DMS53 treated with DMSO at 0.1 percent for 48 hours (cell line): ENCODE measurements around the gene ANXA6.

Experiments
- DNase-seq: peaks from one replicate; lab custom pipeline; 2025; ENCODE audit not compliant: unreplicated experiment; lab: John Stamatoyannopoulos, UW

The ANXA6 gene

DNA sequence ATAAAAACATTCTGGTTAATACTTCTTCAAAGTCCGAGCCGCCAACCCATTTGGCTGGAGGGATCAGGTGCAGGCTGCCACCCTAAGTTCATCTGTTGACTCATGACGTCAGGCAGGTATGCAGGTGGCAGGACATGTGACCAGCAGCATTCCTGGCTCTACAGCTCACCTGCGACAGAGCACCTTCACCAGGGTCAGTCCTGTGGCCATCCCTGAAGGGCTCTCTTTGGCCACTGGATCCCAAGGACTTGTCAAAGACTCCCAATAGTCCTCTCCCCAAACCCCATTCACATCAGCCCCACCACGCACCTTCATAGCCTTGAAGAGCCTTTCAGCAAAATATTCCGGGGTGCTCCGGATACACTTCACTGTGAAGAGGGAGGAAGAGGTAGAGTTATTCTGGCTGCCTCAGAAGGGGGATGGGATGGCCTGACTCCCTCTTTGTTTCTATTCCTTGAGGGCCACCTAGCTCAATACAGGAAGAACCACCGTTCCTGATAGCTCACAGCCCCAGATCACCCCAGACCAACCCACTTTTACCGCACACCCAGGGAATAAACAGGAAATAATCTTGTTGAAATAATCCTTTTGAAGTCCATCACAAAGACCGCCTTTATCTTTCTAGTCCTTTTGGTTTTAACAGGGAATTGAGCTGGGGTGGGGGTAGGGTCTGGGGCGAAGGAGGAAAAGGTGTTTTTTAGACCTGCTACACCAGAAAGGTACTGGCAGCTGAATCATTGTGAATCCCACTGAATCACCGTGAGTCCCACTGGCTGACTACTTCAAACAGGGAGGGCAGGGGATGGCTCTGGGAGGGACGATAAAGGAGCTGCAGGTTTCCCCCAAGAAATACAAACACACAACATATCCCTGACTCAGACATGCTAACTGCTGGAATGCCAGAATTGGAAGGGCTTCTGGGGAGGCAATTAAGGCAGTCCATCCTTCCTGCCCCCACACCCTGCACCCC lies 26.4 kb downstream of the ANXA6 start:
- DNase-seq = peak; percentile 87

DNA sequence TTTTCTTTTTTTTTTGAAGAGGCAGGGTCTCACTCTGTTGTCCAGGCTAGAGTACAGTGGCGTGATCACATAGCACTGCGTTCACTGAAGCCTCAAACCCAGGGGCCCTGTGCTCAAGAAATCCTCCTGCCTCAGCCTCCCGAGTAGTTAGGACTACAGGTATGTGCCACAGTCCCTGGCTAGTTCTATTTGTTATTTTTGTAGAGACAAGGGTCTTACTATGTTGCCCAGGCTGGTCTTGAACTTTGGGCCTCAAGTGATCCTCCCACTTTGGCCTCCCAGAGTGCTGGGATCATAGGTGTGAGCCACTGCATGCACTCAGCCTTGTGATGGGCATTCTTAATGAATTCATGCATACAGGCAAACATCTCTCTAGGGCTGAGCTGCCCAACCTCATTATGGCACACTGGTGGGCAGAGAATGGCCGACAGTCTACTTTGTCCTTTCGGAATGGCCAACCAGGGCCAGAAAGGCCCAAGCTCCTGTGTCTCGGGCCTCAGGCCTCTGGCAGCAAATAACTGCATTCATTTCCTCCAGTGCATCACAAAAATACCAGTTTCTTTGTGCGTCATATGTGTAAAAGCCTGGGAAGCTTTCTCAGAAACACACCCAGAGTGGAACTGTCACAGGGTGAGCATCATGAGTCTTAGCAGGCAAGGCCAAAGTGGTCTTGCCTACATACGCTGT lies 27.2 kb downstream of the ANXA6 start:
- DNase-seq = no peak

DNA sequence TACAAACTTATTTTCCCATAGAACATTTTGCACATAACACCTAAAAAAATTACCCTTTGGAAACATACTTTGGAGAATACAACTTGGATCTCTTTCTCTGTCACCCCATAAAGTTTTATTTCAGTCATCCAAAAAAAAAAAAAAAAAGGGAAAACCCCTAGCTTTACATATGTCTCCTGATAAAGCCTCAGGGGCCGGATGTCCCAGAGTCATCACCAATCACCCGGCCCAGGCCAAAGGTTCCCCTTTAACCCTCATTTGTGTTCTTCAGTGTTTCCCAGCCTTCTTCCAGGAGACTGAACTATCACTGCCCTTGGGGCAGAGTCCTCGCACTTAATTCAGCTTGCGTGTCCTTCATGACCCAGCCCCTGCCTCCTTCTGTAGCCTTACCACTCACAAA lies 28.8 kb downstream of the ANXA6 start:
- no peak for DNase-seq

DNA sequence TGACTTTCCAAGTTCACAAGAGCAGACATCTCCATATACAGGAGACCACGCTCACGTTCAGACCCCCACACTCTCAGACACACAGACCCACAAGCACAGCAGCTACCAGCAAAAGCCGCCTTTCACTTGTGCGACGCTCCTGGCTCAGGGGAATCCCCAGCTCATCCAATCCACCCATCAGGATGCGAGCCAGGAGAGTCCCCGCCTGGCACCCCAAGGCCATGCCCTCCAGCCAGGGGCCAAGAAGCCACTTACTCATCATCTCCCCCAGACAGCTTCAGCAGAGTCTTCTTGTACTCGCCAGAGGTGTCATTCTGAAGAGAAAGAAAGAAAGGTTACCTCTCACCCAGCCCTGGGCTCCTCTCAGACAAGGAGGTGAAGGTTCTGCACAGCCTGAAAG lies 29.7 kb downstream of the ANXA6 start:
- no peak for DNase-seq

DNA sequence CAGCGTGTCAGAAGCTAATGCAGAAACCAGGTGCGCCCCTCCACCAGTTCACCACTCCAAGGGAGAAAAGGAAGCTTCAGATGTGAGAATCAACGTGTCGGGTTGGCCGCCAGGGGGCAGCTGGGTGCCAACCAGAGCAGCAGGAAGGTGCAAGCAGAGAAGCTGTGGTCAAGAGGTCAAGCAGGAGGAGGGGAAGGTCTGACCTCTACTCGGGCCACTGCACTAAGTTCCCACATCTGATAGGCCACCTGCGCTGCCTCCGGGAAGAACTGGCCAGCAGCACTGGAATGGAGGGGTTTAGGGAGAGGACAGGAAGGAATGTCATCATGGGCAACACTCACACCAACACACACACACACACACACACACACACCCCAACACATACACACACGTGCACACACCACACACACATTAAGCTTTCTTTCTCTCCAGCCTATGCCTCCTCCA lies 31.4 kb downstream of the ANXA6 start:
- DNase-seq = peak; percentile 33

DNA sequence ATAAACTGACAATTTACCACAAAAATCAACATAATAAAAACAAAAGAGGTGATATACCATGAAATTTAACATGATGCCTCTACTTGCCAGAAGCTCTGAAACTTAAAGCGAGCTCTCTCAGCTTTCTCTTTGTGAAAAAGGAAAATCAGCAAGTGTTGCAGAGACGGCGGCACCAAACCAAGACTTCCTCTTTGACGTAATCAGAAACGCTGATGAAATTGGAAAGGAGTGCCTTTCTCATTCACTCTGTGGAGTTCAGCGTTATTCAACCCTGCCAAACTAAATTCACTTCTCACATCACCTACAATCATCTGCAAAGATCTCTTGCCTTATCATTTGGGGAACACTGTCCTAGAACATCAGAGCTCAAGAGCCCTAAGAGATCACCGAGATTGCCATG lies 32.2 kb downstream of the ANXA6 start:
- DNase-seq = no peak

DNA sequence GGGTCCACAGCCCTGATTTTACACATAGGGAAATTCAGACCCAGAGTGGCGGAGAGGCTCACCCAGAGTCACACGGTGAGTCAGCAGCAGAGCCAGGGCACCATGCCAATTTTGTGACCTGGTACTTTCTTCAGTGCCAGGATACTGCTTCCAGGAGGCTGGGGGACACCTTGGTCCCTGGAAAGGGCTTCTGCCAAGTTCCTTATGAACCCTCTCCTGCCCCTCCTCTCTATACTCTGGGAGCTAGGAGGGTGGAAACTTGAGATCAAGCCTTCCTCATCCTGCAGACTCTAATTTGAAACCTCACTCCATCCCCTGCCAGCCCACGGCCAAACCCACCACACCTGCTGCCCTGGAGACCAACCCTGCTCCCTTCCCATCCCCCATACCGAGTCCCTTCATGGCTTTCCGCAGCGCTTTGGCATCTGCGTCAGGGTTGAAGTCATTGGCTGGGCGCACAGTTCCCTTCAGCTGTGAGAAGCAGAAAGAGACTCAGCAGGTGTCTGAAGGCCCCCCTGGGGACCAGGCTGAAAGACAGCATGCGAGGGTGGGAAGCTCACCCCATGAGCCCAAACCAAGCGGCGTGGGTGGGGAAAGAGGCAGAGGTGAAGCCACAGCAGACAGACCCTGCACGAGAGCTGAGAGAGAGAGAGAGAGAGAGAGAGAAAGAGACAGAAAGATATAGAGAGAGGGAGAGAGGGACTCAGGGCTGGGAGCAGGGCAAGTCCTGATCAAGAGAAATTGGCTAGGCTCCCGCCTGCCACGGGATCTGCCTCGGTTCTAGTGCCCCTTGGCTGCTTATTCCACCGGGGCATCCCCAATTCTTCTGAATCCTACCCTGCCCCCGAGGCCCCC lies 33.5 kb downstream of the ANXA6 start:
- DNase-seq = no peak

DNA sequence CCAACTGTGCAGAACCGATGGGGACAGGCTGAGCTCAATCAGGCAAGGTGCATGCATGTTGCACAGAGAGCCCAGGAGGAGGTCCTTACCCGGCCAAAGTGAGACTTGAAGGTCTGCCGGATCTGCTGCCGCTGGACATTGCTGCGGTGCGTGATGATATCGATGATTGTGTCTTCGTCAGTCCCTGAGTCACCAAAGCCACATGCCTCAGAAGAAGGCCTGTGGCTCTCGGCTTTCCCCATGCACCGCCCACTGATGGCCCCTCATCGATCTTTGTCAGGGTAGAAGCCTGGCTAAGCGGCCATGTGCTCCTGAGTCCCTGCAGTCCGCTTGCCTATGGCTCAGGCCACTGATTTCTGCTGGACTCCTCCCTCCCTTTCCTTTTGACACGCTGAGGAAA lies 34.8 kb downstream of the ANXA6 start:
- no peak for DNase-seq

DNA sequence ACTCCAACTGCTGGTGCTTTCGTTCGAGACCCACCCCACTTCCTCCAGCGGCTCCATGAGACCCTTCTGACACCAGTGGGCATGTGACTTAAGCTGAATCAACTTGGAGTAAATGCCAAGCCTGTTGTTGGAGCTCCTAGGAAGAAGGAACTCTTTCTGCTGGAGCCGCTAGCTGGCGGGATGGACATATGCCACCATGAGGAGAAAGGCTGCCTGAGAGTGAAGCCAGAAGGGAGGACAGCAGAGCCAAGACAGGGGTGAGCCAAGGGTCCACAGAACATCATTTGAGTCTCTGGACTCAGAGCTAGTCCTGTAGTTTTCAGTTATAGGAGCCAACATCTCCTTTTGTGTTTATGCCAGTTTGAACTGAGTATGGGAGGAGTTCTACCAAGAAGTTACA lies 35.9 kb downstream of the ANXA6 start:
- no peak for DNase-seq

DNA sequence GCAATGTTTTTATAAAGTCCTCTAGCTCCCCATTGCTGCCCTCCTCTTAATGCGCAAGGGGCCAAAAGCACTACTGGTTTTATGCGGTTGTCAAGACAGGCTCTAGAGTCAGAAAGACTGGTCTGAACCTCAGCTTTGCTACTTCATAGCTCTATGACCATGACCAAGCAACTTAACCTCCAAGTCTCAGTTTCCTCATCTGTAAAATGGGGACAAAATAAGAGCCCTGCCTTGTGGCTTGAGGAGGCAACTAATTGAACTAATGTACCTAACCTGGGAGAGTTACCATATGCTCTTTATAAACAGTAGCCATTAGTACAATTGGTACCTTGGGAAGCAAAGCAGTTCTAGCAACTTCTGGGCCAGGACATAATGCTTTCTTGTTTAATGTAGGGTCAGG lies 36.5 kb downstream of the ANXA6 start:
- no peak for DNase-seq

DNA sequence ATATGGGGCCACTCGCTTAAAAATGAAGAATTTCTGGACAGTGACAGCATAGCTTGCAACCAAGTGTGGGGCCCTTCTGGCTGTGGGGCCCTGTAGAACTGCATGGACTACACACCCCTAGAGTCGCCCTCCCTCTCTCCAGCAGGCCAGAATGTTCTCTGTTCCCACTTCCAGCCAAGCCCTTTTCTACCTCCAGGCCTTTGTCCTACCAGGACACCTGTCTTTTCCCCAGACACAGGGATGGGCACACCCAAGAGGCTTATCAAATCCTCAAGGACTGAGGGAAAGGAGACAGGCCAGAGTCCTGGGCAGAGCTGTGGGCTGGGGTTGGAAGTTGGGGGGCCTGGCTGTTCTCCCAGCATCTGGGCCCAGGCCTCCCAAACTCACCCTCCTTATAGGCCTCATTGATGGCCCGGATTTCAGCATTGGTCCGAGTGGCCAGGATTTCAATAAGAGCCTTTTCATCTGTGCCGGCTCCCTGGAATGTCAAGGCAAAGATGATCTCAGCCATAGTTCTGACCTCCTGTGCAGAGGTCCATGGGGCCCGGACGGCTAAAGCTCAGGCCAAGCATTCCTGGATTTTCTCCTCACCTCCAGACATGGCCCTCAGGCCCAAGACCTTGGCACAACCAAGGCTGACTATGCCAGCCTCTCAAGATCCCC lies 38.5 kb downstream of the ANXA6 start:
- DNase-seq = no peak

DNA sequence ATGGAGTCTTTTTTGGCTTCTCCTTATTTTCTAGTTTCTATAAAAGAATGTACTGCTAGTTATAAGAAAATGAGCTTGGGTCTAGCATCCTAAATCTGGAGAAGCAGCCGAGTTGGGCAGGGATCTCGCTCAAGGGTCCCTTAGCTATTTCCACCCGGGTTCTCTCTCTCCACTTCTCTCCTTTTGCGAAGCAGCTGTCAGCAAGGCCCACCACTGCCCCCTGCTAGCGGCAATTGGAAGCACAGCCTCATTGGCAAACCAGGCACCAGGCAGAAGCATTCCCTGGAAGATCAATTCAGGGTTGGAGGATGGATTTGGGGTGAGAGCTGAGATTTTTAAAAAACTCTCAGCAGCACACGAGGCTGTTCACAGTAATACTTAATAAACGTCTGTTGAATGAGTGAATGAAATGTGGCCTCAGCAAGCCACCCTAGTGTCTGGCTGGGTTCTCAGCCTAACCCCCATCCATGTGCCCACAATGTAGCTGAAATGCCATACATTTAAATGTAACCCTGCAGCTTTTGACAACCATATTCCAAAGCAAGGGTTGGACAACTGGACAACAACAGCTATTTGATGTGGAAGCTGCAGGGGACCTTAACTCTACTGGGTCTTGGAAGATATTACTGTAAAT lies 42.2 kb downstream of the ANXA6 start:
- DNase-seq = peak; percentile 45

DNA sequence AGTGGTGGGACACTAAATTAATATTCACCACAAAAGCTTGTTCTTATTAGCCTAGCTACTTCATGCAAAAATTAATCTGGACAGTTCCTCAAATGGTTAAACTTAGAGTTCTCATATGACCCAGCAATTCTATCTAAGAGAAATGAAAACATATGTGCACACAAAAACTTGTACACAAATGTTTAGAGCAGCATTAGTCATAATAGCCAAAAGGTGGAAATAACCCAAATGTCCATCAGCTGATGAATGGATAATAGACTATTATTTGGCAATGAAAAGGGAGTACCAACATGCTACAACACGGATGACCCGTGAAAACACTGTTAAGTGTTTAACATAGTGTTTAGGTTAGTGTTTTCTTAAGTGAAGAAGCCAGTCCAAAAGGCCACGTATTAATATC lies 43.9 kb downstream of the ANXA6 start:
- no peak for DNase-seq

DNA sequence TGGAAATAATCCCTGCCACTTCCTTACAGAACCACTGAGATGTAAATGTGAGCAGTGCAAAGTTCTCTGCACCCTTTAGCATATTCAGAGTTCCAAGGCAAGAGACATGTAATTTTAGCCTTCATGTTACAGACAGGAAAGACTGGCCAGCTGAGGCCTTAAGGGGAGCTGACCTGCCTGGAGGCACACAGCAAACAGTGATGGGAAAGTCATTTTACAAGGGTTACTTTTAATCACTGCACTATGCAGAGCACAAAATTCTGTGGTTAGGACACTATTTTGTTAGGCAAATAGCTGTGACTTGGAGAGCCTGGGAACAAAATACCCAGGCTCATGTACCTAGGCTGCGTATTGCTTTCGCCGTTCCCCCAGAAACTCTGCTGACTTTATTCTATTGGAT lies 46.6 kb downstream of the ANXA6 start:
- DNase-seq = no peak

DNA sequence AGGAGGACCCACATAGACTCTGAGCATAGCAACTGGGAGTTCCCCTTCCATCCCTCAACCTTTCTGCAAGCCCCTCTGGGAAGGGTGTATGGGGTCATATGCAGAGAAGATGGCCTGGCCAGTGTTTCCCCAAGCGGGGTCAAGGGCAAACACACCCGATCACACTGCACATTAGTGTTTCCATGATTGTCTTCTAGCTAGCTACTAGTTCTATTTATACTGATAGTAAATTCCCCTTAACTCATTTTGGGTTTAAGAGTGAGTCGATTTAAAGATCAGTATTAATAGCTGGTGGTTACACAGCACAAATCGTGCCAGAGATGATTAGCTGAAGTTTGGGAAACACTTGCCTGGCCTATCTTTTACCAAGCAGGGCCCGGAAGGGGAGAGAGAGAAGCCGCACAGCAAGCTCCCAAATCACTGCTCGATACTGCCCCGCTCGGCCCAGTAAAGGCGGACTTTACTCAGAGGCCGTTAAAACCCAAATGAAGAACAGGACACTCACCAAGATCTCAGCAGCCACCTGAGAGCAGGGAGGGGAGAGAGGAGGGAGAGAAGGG lies 47.4 kb downstream of the ANXA6 start:
- DNase-seq = no peak

DNA sequence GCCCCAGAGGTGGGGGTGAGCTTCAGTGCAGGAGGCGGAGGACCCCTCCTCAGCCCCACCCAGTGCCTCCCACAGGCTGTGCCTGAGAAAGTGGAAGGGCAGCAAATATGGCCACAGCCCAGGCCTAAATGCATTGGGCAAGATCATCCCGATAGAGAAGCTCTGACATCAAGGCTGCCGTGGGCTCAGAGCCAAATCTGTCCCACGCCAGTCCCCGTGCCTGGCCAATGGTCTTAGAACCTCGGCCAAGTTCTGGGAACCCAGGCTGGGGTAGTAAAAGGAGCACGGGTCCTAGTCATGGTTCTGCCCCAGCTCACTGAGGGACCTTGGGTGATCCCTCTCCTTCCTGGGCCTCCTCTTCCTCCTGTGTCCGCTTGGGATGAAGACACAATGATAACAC lies 49.0 kb downstream of the ANXA6 start:
- DNase-seq = no peak

DNA sequence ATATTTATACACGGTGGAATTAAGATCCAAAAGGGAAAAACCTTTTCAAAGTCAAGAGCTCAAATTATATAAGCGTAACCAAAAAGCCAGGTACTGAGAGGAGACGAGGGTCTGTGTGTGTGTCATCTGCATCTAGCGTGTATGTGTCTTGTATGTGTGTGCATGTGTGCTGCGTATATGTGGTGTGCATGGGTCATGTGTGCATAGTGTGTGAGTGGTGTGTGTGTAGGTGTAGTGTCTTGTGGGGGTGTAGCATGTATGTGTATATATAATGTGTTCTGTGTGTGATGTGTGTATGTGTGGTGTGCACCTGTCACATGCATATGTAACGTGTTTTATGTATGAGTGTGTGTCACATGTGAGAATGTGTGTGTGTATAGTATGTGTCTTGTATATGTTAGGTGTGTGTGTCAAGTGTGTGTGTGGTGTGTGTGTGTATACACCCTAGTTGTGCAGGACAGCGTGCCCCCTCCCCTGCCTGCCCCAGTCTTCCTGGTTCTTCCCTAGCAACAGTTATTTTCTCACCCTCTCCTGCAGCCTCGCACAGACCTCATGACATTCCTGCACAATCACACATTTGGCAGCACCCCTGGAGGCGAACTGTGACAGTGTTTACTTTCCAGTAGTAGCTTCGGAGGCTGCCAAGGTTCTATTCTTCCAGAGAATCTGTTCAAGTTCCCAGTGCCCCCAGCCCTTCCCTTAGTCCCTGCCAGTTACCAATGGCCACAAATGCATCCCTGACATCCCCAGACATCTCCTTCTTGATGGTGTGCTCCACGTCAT lies 49.6 kb downstream of the ANXA6 start:
- DNase-seq = no peak

DNA sequence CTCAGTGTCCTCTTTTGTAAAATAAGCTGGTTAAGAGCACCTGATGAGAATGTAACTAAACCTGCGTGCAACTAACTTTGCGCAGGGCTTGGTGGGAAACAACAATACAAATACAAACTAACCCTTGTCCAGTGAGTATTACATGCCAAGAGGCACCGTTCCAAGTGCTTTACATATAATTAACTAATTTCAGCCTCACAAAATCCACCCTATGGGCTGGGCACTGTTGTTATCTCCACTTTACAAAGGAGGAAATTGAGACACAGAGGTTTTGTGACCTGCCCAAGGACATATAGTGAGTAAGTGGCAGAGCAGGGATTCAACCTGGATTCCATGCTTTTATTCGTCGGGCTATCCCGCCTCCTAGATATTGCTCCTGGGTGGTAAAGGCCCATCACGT lies 50.5 kb downstream of the ANXA6 start:
- DNase-seq = no peak

DNA sequence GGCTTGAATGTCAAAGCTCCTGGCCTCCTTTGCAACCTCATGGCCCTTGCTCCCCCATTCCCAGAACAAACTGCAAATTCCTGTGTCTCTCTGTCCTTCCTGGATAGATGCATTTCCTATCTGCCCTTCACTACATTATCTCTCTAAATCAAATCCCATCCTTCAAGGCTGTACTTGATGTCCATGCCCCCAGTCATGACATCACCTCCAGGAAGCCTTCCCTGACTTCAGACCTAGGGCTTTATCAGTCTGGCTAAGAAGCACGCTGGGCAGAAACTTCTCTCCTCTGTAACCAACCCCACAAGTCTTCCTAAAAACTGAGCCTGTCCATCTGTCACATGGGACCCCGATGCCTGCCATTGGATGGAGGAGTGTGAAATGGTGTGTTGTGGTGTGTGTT lies 51.1 kb downstream of the ANXA6 start:
- DNase-seq = no peak
